Mononuclear cell (primary cell): Measurements from ENCODE around the gene BRI3. TPM values are rescaled to one million over a fixed set of nuclear protein-coding genes. Genes with fewer than 3 reads are reported as not detected.

Experiments used
- H3K27me3 ChIP-seq: 2 replicates; pipeline ENCODE4 v1.6.0; 2011; ENCODE audit warnings: low read length, control low read depth; ENCODE audit not compliant: insufficient read depth
- H3K4me1 ChIP-seq: 2 replicates; pipeline ENCODE4 v1.5.1; 2011; ENCODE audit warnings: mild to moderate bottlenecking, low read length, control low read depth; ENCODE audit not compliant: insufficient read depth
- H3K4me3 ChIP-seq: 2 replicates; pipeline ENCODE4 v1.5.1; 2011; ENCODE audit warnings: mild to moderate bottlenecking, low read length, moderate library complexity
- H3K9me3 ChIP-seq: 2 replicates; pipeline ENCODE4 v1.5.1; 2011; ENCODE audit warnings: low read depth, mild to moderate bottlenecking, control low read depth, low read length
- total RNA-seq: library from RNA; depleted of rRNA; stranded (reverse); fragments of >200 nt; gene quantifications from one replicate; pipeline ENCODE4 v1.2.3, GENCODE V29; 2012

The BRI3 gene
- total RNA-seq, 1 donor: 38.8 TPM

DNA sequence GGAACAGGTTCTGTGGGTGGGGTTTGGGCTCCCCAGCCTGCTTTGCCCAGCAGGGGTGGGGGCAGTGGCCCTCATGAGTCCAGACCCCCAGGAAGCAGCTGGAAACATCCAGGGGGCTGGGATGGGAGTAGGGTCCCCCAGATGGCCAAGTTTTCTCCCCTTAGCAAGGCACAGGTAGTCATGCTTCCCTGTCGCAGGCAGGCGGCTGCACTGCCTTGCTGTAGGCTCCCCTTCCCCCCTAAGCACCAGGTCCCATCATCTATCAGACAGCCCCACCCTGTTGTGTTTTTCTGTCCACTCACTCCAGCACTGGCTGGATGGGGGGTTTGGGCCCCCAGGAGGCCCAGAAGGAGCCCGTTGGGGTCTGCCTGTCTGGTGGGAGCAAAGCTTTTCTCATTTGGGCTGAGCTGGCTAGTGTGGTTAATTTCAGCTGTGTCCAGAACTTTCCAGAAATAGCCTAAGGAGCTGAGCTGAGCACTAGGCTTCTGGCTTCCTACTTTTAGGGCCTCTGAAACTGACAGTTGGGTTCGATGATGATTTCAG lies 7.9 kb downstream of the BRI3 start:
- Histone ChIP-seq H3K9me3 (no peaks in the 10 kb centered on the region), H3K27me3 (no peaks in the 10 kb centered on the region), H3K4me3 (no peak overlapping the region), H3K4me1 (peaks cover 50% of the 10 kb centered on the region)

DNA sequence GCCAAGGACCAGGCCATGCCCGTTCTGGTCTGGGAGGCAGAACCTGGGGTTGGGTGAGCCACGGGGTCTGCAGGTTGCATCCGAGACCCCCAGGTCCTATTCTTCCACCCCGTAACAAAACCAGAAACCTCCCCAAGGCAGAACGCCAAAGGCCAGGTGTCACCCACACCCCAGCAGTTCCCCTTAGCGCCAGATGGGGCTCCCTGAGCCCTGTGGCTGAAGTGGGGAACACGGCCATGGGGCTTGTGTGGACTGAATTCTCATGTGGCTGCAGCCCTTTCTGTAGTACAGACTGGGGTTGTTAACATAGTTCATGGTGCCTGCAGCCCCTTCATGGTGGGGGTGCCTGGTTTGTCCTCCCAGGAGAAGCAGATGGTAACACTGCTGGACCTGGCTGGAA lies 10.2 kb downstream of the BRI3 start:
- no peak overlapping the region for H3K4me3 ChIP-seq
- peaks cover 27% of the 10 kb centered on the region for H3K4me1 ChIP-seq
- no peaks in the 10 kb centered on the region for H3K27me3 ChIP-seq
- no peaks in the 10 kb centered on the region for H3K9me3 ChIP-seq

DNA sequence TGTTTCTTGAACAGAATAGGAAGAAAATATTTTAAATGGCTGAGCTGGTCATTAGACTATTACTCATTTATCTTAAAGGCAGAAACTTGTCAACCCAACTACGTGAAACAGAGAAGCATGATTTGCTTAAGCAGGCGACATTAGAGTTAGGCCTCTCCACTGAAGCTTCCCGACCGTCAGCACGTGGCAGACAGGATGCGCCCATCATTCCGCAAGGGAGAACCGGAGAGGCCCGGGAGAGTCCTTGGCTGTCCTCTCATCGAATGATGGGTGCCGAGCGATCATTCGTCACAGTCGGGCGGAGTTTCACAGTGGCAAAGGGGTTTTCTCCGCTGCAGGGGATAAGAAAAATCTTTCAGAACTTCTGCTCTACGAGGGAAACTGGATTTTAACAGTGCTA lies 11.8 kb downstream of the BRI3 start:
- Histone ChIP-seq H3K4me1 (peaks cover 11% of the 10 kb centered on the region), H3K27me3 (no peaks in the 10 kb centered on the region), H3K9me3 (no peaks in the 10 kb centered on the region), H3K4me3 (no peak overlapping the region)

DNA sequence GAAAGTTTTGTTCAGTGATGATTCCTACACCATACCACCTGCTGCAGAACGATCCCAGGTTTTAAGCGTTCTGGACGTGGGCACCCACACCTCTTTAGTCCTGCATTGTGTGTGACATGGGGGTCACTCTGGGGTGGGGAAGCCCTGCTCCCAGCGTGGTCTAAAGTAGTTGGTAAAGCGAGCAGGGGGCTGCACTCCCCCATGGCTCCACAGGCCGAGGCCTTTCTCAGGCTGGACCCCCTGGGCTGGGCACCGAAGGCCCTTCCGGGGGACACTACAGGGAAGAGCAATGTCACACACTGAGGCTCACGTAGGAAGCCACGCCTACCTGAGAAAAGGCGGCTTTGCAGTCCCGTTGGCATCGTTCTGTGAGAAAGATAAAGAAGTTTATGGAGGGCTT lies 12.3 kb downstream of the BRI3 start:
- H3K9me3 ChIP-seq: no peaks in the 10 kb centered on the region
- H3K27me3 ChIP-seq: no peaks in the 10 kb centered on the region
- H3K4me1 ChIP-seq: peaks cover 9% of the 10 kb centered on the region
- H3K4me3 ChIP-seq: no peak overlapping the region

DNA sequence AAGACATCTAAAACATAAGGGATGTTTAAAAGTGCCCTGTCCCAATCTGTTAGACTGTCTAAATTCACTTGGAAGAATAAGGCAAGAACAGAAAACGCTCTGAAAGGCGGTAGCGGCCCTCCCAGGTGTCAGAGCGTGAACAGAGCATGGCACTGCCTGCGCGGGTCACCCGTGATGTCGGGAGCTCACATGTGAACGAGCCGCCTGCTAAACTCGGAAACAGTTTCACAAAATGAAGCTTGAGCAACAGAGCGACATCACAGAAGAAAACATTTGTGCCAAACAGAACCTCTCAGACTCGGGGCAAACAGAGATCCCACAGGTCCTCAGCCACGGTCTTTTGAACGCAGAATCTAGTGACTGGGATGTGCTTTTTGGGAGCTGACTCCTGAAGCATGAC lies 12.8 kb downstream of the BRI3 start:
- Histone ChIP-seq H3K4me1 (peaks cover 3% of the 10 kb centered on the region), H3K27me3 (no peaks in the 10 kb centered on the region), H3K9me3 (no peaks in the 10 kb centered on the region), H3K4me3 (no peak overlapping the region)

DNA sequence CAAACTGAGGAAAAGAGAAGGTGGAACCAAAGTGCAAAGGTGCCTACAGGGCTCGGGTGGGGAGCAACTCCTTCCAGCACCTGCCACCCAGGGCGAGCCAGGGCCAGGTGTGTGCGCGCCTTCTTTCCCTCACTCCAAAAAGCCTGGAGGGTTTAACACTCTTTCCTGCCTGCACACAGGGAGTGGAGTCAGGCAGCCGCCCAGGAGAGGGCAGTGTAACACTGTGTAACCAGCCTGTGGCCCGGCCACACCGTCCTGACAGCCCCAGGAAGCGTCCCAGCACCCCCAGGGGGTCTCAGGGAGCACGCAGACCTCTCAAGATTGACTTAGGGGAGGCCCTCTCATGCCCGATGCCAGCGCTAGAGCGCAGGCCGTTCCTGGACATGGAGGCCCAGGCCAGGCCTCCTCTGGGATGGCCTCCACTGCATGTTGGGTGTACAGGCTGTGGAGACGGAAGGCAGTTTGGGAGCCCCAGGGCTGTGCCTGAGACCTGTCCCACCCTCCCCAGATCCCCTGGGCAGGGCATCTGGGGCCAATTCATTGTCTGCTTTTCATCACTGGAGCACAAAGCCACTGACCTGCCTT lies 13.4 kb downstream of the BRI3 start:
- H3K27me3 ChIP-seq: no peaks in the 10 kb centered on the region
- H3K9me3 ChIP-seq: no peaks in the 10 kb centered on the region
- no peaks in the 10 kb centered on the region for H3K4me1 ChIP-seq
- no peak overlapping the region for H3K4me3 ChIP-seq

DNA sequence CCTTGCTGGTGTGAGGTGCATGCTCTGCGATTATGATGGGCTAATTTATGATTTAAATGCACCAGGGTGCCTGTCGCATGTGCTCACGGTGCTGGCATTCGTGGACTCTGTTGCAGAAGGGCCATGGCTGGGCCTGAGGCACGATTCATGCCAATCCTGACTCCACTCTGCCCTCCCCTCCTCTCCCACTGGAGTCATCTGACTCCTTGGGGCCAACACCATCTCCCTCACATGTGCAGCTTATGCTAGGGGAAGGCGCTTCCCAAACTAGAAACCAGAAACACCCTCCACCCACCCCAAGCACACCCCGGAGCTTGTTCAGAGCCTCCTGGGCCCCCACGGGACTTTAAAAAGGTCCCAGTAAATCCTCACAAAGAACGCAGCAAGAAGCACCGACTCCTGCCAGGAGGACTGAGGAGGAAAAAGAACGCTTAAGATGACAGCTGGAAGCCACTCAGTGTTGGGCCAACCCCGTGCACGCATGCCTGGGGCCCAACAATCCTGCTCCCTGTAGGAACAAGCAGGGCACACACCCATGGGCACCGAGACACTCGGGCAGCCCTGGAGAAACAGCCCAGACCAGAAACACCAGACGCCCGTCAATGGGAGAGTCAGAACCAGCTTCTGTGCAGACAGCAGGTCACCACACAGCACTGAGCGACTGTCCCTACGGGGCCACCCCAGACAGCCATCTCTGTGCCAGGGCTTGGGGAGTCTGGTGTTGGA lies 14.1 kb downstream of the BRI3 start:
- no peaks in the 10 kb centered on the region for H3K9me3 ChIP-seq
- no peaks in the 10 kb centered on the region for H3K4me1 ChIP-seq
- H3K4me3 ChIP-seq: no peak overlapping the region
- no peaks in the 10 kb centered on the region for H3K27me3 ChIP-seq

DNA sequence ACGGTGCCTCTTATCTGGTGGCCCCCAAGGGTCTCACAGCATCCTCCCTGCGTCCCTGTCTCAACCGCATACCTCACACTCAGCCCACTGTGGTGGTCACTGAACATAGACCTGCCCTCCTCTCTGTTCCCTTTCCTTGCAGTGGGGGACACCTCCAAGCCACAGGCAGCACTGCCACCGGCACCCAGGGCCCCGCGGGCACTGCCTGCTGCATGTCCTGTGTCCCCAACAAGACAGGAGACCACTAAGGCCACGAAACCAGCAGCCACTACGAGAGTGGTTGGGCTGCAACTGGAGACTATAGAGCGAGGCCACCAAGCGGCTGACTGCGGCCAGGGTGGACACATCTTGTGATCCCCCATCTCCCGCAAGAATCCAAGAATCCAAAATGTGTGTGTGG lies 15.3 kb downstream of the BRI3 start:
- Histone ChIP-seq H3K27me3 (no peaks in the 10 kb centered on the region), H3K4me1 (no peaks in the 10 kb centered on the region)

DNA sequence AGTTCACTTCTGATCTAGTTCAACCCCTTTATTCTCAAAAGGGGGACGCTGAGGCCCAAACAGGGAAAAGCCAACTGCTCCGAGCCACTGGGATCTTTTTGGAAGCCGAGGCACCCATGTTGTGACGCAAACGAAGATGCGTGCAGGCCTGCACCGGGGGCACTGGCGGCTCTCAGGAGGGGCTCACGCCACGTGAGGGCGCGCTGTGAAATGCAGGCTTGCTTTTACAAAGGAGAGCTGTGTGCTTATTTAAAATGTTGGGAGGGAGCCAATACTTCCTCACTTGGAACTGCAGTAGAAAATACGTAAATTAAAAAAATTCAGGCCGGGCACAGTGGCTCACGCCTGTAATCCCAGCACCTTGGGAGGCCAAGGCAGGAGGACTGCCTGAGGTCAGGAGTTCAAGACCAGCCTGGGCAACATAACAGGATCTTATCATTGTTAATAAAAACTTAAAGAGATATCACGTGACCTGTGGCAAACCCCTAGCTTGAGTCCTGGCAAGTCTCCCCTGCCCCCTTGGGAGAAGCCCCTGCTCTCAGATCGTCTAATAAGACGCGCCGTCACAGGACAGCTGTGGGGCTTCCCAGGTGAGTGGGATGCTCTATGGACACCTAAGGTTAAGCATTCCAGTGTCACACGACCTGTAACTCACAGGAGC lies 16.3 kb downstream of the BRI3 start:
- Histone ChIP-seq H3K4me3 (no peak overlapping the region), H3K4me1 (no peaks in the 10 kb centered on the region), H3K9me3 (no peaks in the 10 kb centered on the region), H3K27me3 (no peaks in the 10 kb centered on the region)

More for the DNA sequence above, 15.3 kb downstream of the BRI3 start:
- Histone ChIP-seq H3K4me3 (no peak overlapping the region), H3K9me3 (no peaks in the 10 kb centered on the region)

DNA sequence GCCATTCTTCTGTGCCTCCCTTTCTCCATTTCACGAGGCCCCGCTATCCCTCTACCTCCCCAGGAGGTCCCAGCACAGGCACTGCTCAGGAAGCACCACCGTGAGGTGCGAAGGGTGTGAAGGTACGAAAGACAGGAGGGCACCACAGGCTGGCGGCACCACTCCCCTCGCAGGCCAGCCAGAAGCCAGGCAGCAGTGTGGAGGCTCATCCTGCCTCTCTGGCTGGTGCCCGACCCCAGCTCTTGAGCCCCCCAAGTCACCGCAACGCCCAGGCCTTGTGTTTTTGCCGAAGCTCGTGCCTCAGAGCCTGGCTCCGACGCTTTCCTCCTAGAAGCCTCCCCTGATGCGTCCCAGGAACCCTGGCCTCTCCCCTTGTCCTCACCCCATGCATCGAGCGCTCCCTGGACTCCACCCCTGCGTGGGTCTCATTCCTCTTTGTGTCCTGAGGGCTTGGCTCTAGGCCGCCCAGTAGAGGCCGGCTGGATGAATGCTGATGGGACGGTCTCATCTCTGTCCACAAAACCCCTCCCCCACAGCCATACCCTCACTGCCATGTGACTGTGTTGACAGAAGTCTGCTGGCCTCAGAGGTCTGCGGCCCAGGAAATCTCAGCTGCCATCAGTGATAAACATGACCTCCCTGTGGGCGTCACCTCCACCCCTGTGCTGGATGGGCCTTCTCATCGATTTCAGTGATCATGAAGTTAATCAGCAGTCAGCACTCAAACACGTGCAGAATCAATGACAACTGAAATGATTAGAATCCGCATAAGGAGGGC lies 19.3 kb downstream of the BRI3 start:
- H3K9me3 ChIP-seq: no peaks in the 10 kb centered on the region
- H3K4me1 ChIP-seq: no peaks in the 10 kb centered on the region
- no peak overlapping the region for H3K4me3 ChIP-seq
- no peaks in the 10 kb centered on the region for H3K27me3 ChIP-seq

DNA sequence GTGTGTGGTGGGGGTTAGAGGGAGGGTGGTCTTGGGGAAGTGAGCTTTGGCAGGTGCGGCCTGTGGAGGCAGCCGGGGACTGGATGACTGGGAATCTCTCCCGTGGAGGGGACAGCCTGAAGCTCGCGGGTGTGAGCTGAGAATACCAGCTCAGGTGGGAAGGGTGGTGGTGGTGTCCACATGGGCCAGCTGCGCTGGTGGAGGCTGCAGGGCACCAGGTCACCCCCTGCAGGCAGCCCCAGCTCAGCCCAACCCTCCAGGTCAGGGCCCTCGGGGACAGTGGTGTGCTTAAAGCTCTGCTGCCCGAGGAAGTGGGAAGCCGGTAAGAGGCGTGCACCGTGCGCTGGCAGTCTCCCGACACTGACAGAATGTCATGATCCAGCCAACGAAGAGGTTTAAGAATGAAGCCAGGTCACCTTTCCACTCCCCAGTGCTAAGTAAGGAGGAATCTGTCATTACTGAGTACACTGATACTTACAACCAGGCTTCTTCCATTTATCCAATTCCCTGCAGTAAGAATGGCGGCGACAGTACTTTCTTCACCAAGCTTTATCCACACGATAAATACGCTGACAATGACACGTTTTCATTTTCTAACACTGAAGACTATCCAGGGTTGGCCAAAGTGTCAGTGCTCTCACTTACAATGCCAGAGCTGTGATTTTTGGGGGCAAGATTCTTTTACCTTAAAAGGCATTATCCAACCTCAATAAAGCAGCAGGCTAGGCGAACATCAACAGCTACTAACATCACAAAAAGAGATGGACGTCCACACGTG lies 20.4 kb downstream of the BRI3 start:
- Histone ChIP-seq H3K4me1 (no peaks in the 10 kb centered on the region), H3K9me3 (no peaks in the 10 kb centered on the region), H3K4me3 (no peak overlapping the region), H3K27me3 (no peaks in the 10 kb centered on the region)

DNA sequence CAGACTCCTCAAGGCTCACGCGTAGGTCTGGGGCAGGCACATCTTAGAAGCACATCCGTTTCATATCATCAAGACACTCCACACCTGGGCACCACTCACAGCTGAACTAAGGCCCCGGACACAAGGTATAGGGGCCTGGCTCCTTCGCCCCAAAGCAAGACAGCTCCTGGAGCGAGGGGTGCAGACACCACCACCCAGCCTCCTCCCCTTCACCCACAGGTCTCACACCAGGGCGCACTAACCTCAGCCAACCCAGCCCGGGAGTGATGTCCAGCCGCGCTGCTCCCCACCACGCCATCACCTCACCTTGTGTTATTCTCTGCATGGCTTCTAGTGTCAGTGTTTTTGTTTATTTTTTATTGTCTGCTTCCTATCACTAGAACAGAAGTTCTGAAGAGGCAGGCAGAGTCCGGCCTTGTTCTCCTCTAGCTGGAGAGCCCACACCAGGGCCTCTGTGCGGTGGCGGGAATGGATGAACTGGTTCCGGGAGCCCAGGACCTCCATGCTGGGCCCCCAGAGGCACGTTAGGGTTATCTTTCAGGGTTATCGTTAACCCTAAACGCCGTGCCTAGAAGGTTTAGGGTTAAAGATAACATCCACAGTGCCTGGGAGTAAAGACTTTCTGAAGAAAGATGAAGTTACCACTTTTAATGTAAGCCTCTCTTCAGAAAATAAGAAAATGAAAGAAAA lies 21.8 kb downstream of the BRI3 start:
- Histone ChIP-seq H3K9me3 (no peaks in the 10 kb centered on the region), H3K27me3 (no peaks in the 10 kb centered on the region), H3K4me3 (no peak overlapping the region), H3K4me1 (no peaks in the 10 kb centered on the region)

DNA sequence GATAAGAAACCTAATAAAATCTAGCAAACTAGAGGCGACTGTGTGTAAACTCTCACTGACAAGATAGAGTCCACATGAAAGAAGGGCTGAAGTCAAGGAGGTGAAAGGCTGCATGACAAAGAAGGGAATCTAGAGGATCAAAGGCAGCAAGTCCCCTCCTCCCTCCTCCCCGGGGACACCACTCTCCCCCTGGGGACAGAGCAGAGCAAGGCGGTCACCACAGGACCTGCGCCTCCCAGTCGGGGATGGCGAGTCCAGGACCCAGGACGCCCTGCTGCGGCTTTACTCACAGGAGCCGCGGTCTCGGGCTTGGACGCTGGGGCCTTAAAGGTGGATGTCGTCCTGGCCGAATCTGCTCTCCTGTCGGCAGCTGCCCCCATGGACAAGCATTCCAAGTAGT lies 22.4 kb downstream of the BRI3 start:
- Histone ChIP-seq H3K9me3 (no peaks in the 10 kb centered on the region), H3K27me3 (no peaks in the 10 kb centered on the region), H3K4me1 (no peaks in the 10 kb centered on the region), H3K4me3 (no peak overlapping the region)

DNA sequence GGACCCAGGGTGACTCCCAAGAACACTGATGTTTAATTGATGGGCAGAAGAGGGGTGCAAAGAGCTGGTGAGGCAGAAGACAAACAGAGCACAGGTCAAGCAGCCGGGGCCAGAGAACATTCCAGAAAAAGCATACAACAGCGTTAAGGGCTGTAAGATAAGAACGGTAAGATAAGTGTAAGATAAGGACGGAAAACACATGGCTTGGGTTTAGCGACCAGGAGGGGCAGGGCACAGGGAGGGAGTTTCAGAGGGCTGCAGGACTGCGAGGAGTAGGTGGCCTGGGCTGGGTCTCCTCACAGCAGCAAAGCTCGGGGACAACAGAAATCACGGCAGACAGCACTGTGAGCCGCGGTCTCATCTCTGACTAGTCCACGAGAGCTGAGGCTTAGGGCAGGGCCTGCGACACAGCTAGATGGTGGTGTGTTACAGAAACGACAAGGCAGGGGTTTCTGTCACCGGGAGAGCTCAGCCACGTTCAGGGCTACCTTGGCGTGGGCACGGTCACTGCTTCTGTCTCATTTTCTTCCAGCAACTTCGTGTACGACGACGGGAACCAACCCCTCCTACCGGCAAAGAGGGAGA lies 24.6 kb downstream of the BRI3 start:
- no peak overlapping the region for H3K4me3 ChIP-seq
- no peaks in the 10 kb centered on the region for H3K4me1 ChIP-seq
- no peaks in the 10 kb centered on the region for H3K27me3 ChIP-seq
- no peaks in the 10 kb centered on the region for H3K9me3 ChIP-seq
